ENCODE data around the gene LPAR5.
A peak's percentile ranks its signal among the peaks of the same experiment; 100 is the strongest.

Gene LPAR5

GRCh38 chr12:6635375-6635855 lies 344 bp downstream of the LPAR5 start:
- DNase-seq, result peak; percentile 47

- peak; percentile 38 for DNase-seq
Measured at GRCh38 chr12:6632026-6632983, 3.5 kb downstream of the LPAR5 start.

- DNase-seq, result no peak
Measured at GRCh38 chr12:6631549-6631961, 4.2 kb downstream of the LPAR5 start.

- no peak for DNase-seq
Measured at GRCh38 chr12:6630736-6631135, 5.0 kb downstream of the LPAR5 start.

DNA sequence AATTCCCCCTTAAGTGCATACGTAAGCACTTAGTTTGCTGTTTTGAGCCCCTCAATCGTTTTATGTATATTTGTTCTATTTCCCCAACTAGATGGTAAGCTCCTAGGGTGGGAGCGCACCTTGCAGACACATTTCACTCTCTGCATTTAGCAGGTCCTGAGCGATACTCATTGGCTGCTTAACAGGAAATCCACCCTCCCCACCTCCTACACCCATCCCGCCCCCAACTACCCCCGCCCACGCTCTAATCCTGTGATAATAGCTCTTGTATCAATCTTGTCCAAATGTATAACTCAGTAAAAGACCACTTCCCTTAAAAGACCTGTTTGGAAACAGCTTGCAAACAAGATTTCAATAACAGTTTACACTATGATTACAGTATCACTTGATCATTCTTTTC lies 8.1 kb downstream of the LPAR5 start:
- peak; percentile 49 for DNase-seq

DNA sequence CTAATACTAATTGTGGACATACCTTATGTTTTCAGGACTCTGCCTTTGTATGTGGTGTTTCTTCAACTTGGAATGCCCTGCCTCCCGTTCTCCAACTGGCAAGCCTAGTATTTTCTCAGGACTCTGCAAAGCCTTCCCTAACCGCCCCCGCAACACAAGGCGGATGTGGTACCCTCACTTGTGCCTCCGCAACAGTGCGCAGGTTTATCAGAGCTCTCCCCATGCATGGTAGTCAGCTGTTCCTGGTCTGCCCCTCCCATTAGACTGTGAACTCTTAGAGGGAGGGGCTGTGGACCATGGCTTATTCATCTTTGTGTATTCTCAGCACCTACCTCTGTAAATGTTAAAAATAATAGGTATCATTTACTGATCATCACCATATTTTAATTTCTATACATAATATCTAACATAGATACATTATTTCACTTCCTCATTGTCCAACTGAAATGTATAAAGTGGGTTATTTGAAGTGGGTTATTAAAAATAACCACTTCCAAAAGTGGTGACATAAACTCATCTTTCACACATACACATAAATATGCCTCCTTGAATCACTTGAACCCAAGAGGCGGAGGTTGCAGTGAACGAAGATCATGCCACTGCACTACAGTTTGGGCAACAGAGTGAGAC lies 9.0 kb downstream of the LPAR5 start:
- DNase-seq, result no peak

DNA sequence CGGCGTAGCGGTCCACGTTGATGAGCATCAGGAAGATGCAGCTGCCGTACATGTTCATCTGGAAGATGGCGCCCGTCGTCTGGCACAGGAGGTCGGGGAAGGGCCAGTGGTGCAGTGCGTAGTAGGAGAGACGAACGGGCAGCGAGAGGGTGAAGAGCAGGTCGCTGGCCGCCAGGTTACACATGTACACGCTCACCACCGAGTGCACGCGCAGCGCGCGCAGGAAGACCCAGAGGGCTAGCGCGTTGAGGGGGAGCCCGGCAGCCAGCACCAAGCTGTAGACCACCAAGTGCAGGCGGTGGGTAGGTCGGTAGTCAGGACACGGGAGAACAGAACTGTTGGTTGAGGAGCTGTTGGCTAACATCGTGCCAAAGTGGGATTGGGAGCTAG lies 14.9 kb downstream of the LPAR5 start:
- no peak for DNase-seq

GRCh38 chr12:6620137-6620884 lies 15.4 kb downstream of the LPAR5 start:
- DNase-seq, result no peak

GRCh38 chr12:6618483-6619225 lies 17.1 kb downstream of the LPAR5 start:
- no peak for DNase-seq

DNA sequence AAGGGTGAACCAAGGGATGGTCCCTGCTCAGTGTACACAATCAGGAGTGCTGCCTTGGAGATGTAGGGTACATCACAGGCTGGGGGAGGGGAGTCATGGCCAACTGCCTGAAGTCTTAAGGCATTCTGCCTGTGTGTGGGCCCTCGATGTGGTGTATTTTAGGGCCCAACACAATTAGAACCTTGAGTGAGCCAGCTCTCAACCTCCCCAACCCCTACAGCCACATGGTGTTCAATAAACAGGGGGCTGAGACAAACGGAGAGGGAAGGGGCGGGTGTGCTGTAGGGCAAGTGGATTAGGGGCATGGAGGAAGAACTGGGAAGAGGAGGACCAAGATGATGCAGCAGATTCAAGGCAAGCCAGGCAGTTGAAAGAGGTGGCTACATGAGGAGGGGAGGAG lies 20.0 kb downstream of the LPAR5 start:
- no peak for DNase-seq

- DNase-seq, result no peak
Measured at GRCh38 chr12:6614513-6615172, 21.1 kb downstream of the LPAR5 start.

GRCh38 chr12:6613776-6614512 lies 21.8 kb downstream of the LPAR5 start:
- DNase-seq, result no peak

- DNase-seq, result no peak
Measured at GRCh38 chr12:6613015-6613775, 22.6 kb downstream of the LPAR5 start.

DNA sequence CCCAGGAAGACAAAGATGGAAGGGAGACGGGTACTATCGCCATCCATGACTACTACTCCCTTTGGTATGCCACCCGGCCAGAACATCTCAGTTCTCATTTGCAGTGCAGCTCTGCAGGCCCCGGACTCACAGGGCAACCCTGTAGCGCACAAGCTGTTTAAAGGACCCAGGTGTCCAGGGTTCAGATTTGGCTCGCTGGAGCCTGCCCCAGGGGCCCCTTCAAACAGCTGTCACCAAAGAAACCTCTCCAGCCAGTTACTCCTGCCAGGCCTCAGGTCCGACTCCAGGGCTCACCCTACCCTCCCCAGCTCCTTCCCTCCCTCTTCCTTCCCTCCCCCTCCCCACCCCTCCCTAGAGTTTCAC lies 23.1 kb downstream of the LPAR5 start:
- no peak for DNase-seq

- DNase-seq, result no peak
Measured at GRCh38 chr12:6612247-6612646, 23.5 kb downstream of the LPAR5 start.

GRCh38 chr12:6608592-6609281 lies 27.0 kb downstream of the LPAR5 start:
- no peak for DNase-seq

GRCh38 chr12:6607751-6608591 lies 27.8 kb downstream of the LPAR5 start:
- peak; percentile 56 for DNase-seq

- DNase-seq, result peak; percentile 70
Measured at GRCh38 chr12:6606331-6607131, 29.2 kb downstream of the LPAR5 start.
